Epithelial cell of esophagus (primary cell): ENCODE data around the gene ZZZ3.
A peak's percentile ranks its signal among the peaks of the same experiment; 100 is the strongest.

Experiments used
- DNase-seq: peaks from one replicate; pipeline ENCODE4 v3.0.0; 2010; ENCODE audit warnings: low read depth
- H3K4me3 ChIP-seq: 2 replicates; pipeline ENCODE4 v1.5.1; 2011; ENCODE audit warnings: mild to moderate bottlenecking, low read length, control low read depth
- TF ChIP-seq, protein P1 (sequence below): IDR thresholded peaks from 2 replicates; pipeline ENCODE4 v1.5.1; 2011; ENCODE audit warnings: low read depth, mild to moderate bottlenecking, low read length, control low read depth, inconsistent platforms; ENCODE audit not compliant: insufficient read depth; ENCODE audit errors: missing control alignments

Gene ZZZ3

DNA sequence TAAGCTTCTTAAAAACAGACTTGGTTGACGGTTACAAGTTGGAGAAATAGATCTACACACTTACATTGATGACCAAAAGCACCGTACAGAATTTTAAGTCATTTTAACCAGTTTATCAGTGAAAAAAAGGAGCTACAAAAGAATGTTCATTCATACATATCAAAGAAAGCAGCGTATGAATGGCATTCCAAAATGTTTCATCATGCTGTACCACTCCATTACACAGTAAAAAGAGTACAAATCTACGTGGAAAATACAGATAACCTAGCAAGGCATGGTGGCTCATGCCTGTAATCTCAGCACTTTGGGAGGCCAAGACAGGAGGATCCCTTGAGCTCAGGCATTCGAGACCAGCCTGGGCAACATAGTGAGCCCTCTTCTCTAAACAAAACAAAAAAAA is 40.3 kb downstream of the ZZZ3 start:
- TF ChIP-seq, protein P1, sequence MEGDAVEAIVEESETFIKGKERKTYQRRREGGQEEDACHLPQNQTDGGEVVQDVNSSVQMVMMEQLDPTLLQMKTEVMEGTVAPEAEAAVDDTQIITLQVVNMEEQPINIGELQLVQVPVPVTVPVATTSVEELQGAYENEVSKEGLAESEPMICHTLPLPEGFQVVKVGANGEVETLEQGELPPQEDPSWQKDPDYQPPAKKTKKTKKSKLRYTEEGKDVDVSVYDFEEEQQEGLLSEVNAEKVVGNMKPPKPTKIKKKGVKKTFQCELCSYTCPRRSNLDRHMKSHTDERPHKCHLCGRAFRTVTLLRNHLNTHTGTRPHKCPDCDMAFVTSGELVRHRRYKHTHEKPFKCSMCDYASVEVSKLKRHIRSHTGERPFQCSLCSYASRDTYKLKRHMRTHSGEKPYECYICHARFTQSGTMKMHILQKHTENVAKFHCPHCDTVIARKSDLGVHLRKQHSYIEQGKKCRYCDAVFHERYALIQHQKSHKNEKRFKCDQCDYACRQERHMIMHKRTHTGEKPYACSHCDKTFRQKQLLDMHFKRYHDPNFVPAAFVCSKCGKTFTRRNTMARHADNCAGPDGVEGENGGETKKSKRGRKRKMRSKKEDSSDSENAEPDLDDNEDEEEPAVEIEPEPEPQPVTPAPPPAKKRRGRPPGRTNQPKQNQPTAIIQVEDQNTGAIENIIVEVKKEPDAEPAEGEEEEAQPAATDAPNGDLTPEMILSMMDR = no peak
- no peak for DNase-seq
- H3K4me3 ChIP-seq = no peak overlapping the region

DNA sequence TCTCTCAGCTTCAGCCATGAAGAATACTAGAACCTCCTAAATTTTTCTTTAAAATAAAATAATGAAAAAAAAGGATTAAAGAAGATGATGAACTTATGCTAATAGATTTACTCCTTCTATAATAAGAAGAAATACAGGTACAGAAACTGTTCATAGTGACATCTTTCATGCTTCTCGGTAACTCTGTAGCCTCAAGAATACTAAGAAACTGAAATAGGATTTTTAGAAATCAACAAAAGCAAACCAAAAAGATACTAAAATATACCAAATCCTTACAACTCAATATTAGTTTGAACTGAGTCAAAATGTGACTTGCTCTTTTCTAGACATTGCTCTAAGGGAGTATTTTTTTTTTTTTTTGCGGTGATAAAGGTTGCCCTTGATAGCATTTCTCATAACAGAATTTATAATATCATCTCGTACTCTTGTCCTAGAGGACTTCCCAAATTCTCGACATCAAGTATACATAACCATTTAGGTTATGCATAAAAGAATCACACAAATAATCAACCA is 42.8 kb downstream of the ZZZ3 start:
- TF ChIP-seq, protein P1 = no peak
- no peak for DNase-seq

DNA sequence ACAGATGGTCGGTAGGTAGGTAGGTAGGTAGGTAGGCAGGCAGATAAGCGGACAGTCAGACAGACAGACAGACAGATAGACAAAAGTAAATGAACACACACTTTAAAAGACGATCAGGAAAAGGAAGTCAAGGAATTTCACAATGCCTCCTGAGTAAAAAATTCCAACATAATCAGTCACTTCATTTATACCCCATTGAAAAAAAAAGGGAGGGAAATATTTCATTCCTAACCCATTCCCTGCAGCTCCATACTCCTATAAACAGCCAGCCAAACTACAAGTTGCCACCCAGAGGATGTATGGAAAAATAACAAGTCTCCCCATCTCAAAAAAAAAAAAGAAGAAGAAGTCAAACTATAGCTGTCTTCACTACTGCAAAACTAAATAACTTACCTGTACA is 43.4 kb downstream of the ZZZ3 start:
- H3K4me3 ChIP-seq = no peak overlapping the region
- TF ChIP-seq, protein P1 = no peak
- peak; percentile 68 for DNase-seq

More for the DNA sequence above, 42.8 kb downstream of the ZZZ3 start:
- H3K4me3 ChIP-seq = no peak overlapping the region

DNA sequence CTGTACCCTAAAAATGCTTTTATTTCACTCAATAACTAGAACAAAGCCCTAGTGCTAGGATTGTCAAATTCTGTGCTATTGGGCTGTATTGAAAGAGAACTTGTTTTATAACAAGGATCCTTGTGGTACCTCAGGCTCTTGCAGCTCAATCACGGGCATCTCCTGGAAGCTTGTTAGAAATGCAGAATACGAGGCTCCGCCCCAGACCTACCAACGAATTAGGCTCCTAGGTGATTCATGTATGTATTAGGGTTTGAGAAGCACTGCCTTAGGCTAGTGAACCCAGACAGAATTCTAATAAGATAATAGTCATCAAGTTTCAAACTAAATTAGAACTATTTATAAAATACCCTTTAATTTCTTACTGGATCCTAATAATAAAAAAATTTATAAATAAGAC is 45.6 kb downstream of the ZZZ3 start:
- TF ChIP-seq, protein P1 = no peak
- DNase-seq = peak; percentile 55
- no peak overlapping the region for H3K4me3 ChIP-seq
